AG20443 (cell line): Measurements from ENCODE around the gene AIFM2.
"Not testable (repeated sequence)": the region's sequence is repeated elsewhere in the genome, so short reads cannot be mapped to it uniquely, and the experiment has no call there.

Experiments
- DNase-seq: peaks from one replicate; pipeline ENCODE4 v3.0.0; 2012; ENCODE audit warnings: low spot score, mixed read lengths

The AIFM2 gene

GRCh38 chr10:70092389-70092718 is 40.3 kb downstream of the AIFM2 start:
- no peak for DNase-seq

GRCh38 chr10:70090951-70091350 is 41.7 kb downstream of the AIFM2 start:
- DNase-seq, result no peak

- DNase-seq, result no peak
These were observed 42.6 kb downstream of the AIFM2 start for GRCh38 chr10:70090013-70090412.

GRCh38 chr10:70088308-70088698 is 44.3 kb downstream of the AIFM2 start:
- DNase-seq, result no peak

DNA sequence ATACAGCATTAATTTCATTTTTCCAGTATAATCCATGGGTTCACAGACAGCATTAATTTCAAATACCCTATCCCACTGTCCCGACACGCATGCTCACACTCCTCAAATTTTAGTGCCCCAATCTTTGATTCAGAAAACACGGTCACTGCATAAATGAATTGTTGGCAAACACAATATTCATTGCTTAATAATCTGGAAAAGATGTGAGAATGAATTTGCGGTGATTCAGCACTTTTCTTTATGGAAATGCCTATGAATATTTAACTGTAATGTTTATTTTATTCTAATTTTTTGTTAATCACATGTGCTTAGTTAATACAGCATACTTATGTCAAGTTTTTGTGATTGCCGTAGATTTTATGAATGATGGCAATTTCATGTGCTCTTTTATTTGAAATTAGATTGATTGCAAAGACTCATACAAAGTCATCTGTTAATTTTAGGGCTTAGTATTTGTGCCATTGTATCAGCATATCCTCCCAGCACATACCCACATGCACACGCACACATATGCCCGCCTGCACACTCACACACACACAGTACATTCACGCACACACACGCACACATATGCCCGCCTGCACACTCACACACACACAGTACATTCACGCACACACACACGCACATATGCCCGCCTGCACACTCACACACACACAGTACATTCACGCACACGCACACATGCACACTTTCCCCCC is 44.9 kb downstream of the AIFM2 start:
- DNase-seq, result no peak

DNA sequence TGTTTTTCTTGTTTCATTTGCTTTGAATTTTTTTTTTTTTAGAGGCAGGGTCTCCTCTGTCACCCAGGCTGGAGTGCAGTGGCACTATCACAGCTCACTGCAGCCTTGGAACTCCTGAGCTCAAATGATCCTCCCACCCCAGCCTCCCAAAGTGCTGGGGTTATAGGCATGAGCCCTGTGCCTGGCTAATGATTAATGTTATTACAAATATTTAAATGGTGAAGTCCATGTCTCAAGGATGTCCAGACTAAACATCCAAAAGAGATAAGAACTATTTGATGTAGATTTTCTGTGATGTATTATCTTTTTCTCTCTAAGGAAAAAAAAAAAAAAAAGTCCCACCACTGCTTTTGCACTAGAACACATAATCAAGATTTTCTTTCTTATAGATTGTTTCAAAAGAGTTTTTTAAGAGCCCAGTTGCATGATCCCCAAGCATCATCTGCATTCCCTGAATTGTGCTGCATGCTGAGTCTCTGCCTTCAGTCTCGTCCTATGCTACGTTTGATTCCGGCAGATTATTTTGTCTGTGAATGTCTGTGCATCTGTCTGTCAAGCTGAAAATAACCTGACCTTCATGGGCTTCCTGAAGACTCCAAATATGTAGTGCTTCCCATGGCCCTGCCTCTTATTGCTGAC is 46.5 kb downstream of the AIFM2 start:
- no peak for DNase-seq

DNA sequence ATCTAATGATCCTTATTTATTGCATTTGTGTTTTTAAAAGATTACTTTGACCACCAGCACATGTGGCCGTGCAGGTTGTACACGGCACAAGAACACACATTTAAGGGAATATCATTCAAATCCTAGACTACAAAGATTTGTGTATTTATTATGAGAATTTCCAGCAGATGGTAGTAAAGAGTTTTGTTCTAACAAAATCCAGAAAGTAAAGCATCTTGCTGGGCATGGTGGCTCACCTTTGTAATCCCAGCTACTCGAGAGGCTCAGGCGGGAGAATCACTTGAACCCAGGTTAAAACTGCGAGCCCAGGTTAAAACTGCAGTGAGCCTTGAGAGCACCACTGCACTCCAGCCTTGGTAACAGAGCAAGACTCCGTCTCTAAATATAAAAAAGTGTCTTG is 48.4 kb downstream of the AIFM2 start:
- DNase-seq, result no peak

DNA sequence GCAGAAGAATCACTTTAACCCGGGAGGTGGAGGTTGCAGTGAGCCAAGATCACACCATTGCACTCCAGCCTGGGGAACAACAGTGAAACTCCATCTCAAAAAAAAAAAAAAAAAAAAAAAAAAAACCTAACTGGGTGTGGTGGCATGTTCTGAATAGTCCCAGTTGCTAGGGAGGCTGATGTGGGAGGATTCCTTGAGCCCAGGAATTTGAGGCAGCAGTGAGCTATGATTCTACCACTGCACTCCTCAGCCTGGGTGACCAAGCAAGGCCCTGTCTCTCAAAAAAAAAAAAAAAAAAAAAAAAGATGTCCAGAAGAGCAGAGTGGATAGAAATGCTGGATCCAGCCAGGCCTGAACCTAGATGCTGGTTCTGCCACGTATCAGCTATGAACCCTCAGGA is 51.8 kb downstream of the AIFM2 start:
- DNase-seq, result not testable (repeated sequence)

DNA sequence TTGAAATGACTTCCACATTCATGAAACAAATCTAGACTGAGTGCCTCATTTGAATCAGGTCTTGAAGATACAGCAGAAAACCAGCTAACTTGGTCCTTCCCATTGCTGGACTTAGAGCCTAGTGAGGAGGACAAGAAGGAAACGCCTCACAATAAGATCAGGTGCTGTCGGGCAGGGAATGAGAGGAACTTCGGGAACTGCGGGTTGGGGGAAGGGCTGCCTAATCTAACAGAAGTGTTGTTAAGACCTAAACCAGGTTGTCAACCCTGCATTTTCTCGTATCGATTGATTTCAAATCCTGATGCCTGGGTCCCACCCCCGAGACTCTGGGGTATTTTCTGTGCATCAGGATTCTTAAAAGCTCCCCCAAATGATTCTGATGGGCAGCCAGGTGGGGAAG is 53.7 kb downstream of the AIFM2 start:
- DNase-seq, result no peak

- DNase-seq, result no peak
These were observed 54.3 kb downstream of the AIFM2 start for GRCh38 chr10:70078329-70078728.

DNA sequence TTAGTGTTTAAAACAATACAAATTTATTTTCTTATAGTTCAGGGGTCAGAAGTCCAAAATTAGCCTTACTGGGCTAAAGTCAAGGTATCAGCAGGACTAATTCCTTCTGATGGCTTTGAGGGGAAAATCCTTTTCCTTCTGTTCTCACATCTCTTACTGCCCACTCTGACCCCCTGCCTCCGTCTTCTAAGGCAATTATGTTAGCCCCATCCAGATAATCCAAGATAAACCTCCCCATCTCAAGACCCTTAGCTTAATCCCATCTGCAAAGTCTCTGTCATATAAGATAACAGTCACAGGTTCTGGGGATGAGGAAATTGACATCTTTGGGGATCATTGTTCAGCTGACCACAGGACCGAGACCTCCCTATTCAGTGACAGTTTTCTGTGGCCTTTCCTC is 57.7 kb downstream of the AIFM2 start:
- DNase-seq, result no peak

DNA sequence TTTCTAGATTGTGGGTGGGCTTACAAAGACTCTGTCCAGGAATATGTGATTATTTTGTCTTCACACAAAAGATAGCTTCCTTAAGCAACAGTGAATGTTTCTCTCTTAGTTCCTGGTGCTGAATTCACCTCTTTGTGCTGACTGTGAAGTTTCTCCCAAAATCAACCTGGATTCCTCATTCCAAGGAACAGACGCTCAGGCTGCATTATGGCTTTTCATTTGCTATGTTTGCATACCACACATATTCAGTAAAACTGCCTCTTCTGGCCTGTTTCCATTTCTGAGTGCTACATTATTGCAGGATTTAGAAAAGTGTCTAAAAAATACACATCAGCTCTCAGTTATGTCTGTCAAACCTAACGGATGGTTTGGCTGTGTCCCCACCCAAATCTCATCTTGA is 58.5 kb downstream of the AIFM2 start:
- no peak for DNase-seq

- DNase-seq, result no peak
These were observed 61.8 kb downstream of the AIFM2 start for GRCh38 chr10:70070834-70071233.

DNA sequence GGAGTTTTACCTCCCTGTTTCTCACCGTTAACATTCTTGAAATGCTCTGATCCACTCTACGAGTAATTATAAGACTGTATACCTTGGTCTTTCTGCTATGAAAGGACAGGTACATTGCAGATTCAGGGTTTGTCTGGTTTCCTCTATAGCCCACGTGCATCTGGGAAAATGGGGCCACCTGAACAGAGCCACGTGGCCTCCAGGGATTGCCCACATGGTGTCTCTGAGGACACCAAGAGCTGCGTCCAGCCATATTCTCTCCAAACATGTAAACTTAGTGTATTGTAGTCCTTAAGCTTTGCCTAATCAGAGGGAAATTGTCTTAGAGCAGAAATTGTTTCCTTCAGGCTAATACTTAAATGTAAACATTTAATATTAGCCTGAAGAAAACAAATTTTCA is 63.3 kb downstream of the AIFM2 start:
- DNase-seq, result no peak

GRCh38 chr10:70068925-70069324 is 63.7 kb downstream of the AIFM2 start:
- DNase-seq, result no peak

DNA sequence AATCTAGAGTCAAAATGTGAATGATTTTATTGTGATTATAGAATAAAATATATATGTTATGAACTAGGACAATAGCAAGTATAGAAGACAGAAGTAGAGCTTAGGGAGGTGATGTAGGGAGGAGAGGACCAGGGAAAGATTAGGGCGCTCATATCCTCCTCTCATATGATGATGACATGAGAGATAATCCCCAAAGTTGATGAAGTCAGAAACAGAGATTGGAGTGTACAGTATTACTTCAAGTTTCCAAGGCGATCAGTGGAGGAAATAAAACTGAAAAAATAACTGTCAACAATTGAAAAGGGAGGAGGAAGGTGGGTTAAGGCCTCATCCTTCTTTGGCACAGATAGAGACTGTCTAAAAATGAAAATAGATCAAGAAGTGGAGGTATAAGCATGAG is 65.0 kb downstream of the AIFM2 start:
- no peak for DNase-seq

DNA sequence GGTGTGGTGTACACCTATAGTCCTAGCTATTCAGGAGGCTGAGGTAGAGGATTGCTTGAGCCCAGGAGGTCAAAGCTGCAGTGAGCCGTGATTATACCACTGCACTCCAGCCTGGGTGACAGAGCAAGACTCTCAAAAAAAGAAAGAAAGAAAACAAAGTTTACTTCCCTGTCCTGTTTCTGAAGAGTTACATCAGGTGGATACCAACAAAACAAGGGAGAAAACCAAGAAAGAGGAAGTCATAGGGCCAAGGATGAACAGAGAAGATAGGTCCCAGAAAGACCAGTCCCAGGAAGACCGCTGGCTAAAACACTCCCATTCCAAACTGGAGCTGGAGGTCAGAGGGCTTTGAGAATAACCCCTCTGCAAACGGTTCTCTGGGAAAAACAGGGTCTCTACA is 66.4 kb downstream of the AIFM2 start:
- no peak for DNase-seq

- no peak for DNase-seq
These were observed 68.1 kb downstream of the AIFM2 start for GRCh38 chr10:70064486-70064885.

- no peak for DNase-seq
These were observed 69.1 kb downstream of the AIFM2 start for GRCh38 chr10:70063418-70064098.
